GM12864 (cell line): ENCODE measurements around the gene NUCB2.

ENCODE experiments used
- DNase-seq: peaks from one replicate; pipeline ENCODE4 v3.0.0-alpha.2; 2011; ENCODE audit warnings: low read depth
- H3K4me3 ChIP-seq: 2 replicates; pipeline ENCODE4 v1.5.1; 2011; ENCODE audit warnings: mild to moderate bottlenecking, low read depth, low read length, control low read depth
- TF ChIP-seq, protein P1 (sequence below): IDR thresholded peaks from 2 replicates; pipeline ENCODE4 v1.5.1; 2011; ENCODE audit warnings: low read depth, mild to moderate bottlenecking, moderate library complexity, low read length, control low read depth, inconsistent platforms; ENCODE audit errors: missing control alignments

NUCB2 gene

DNA sequence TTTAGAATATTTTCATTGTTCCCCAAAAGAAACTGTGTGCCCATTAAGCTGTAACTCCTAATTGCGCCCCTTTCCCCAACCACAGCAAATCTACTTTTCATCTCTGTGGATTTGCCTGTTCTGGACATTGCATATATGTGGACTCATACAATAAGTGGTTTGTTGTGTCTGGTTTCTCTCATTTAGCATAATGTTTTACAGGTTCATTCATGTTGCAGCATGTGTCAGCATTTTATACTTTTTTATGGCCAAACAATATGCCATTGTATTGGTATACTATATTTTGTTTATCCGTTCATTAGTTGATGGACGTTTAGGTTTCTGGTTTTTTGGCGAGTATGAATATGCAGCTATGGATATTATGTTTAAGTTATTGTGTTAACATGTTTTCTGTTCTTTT, 23.8 kb downstream of the NUCB2 start:
- H3K4me3 ChIP-seq = no peak overlapping the region
- DNase-seq = no peak
- TF ChIP-seq, protein P1, sequence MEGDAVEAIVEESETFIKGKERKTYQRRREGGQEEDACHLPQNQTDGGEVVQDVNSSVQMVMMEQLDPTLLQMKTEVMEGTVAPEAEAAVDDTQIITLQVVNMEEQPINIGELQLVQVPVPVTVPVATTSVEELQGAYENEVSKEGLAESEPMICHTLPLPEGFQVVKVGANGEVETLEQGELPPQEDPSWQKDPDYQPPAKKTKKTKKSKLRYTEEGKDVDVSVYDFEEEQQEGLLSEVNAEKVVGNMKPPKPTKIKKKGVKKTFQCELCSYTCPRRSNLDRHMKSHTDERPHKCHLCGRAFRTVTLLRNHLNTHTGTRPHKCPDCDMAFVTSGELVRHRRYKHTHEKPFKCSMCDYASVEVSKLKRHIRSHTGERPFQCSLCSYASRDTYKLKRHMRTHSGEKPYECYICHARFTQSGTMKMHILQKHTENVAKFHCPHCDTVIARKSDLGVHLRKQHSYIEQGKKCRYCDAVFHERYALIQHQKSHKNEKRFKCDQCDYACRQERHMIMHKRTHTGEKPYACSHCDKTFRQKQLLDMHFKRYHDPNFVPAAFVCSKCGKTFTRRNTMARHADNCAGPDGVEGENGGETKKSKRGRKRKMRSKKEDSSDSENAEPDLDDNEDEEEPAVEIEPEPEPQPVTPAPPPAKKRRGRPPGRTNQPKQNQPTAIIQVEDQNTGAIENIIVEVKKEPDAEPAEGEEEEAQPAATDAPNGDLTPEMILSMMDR = no peak

DNA sequence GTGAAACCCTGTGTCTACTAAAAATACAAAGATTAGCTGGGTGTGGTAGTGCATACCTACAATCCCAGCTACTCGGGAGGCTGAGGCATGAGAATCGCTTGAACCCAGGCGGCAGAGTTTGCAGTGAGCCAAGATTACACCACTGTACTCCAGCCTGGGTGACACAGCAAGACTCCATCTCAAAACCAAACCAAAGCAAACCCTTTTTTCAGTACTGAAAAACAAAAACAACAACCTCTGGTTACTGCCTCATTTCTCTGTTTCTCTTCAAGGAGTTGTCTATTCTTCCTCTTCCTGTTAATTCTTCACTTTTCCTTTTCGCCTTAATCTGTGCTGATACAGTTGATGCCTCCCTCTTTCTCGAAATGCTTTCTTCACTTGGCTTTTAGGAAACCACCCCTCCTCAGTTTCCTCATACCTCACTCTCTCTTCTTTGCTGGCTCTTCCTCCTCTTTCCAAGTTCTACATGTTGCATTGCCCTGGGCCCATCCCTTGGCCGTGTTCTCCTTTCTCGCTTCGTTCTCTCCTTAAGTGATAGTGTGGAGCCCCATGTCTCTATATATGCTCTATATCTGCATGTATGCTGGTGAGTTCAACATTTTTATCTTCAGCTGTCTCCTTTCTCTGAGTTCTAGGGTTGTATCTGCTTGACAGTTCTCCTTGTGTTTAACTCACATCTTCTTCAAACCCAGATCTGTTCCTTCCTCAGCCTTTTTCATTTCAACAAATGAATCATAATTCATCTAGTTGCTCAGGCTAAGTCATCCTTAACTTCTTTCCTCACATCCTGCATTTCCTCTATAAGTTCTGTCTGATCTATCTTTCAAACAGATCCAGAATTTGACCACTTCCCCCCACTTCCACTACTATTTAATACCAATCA, 37.1 kb downstream of the NUCB2 start:
- no peak overlapping the region for H3K4me3 ChIP-seq
- DNase-seq = no peak
- TF ChIP-seq, protein P1 = no peak

DNA sequence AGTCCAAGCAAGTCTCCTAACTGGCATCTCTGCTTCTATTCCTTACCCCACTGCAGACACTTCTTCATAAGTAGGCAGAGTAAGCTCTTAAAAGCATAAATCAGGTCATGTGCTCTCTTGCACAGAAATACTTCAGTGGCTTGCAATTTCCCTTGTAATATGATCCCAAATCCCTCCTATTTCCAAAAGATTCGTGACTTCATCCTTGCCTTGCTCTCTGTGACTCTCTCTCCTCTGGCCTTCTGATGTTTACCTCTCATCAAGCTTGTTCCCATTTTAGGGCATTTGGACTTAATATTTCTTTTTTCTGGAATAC, 37.7 kb downstream of the NUCB2 start:
- no peak overlapping the region for H3K4me3 ChIP-seq
- no peak for DNase-seq
- TF ChIP-seq, protein P1 = no peak

GRCh38 chr11:17314904-17315426, 38.4 kb downstream of the NUCB2 start:
- H3K4me3 ChIP-seq = no peak overlapping the region
- no peak for DNase-seq
- TF ChIP-seq, protein P1 = no peak

GRCh38 chr11:17328871-17329494, 52.4 kb downstream of the NUCB2 start:
- DNase-seq = no peak
- TF ChIP-seq, protein P1 = peak; percentile 21
- no peak overlapping the region for H3K4me3 ChIP-seq

GRCh38 chr11:17331669-17332068, 55.1 kb downstream of the NUCB2 start:
- no peak overlapping the region for H3K4me3 ChIP-seq
- no peak for DNase-seq
- TF ChIP-seq, protein P1 = no peak
